Endothelial cell (in vitro differentiated cells): ENCODE results near the gene APH1B. TPM values are rescaled to one million over a fixed set of nuclear protein-coding genes. Genes with fewer than 3 reads are reported as not detected.

ENCODE experiments used
- DNase-seq: peaks from one replicate; pipeline ENCODE4 v3.0.0; 2021; ENCODE audit warnings: low spot score
- H3K27ac Mint-ChIP-seq: one replicate; pipeline ENCODE4 v1.8.0; 2021; ENCODE audit warnings: mixed read lengths, inconsistent platforms; ENCODE audit not compliant: unreplicated experiment
- H3K27me3 Mint-ChIP-seq: one replicate; pipeline ENCODE4 v1.8.0; 2021; ENCODE audit warnings: mild to moderate bottlenecking, moderate library complexity, mixed read lengths, inconsistent platforms; ENCODE audit not compliant: unreplicated experiment
- H3K36me3 Mint-ChIP-seq: one replicate; pipeline ENCODE4 v1.8.0; 2021; ENCODE audit warnings: mild to moderate bottlenecking, low read depth, mixed read lengths, inconsistent platforms; ENCODE audit not compliant: unreplicated experiment
- H3K4me1 Mint-ChIP-seq: one replicate; pipeline ENCODE4 v1.8.0; 2021; ENCODE audit warnings: mild to moderate bottlenecking, mixed read lengths, inconsistent platforms; ENCODE audit not compliant: unreplicated experiment
- H3K4me3 Mint-ChIP-seq: one replicate; pipeline ENCODE4 v1.8.0; 2021; ENCODE audit warnings: mild to moderate bottlenecking, mixed read lengths, inconsistent platforms; ENCODE audit not compliant: unreplicated experiment
- H3K9me3 Mint-ChIP-seq: one replicate; pipeline ENCODE4 v1.8.0; 2021; ENCODE audit warnings: mixed read lengths, inconsistent platforms; ENCODE audit not compliant: unreplicated experiment
- CTCF ChIP-seq: fragments of 200-600 bp; sonication (generic); IDR thresholded peaks from one replicate; pipeline ENCODE4 v1.5.0; 2021; ENCODE audit warnings: antibody characterized with exemption; ENCODE audit not compliant: unreplicated experiment
- total RNA-seq: library from RNA; stranded (reverse); fragmentation: NEBNext Ultra II Directional; extraction: Animal tissue kit (Norgen Biotek cat#: 25700); gene quantifications from one replicate; pipeline ENCODE4 v1.2.1, GENCODE V29; 2021; ENCODE audit not compliant: unreplicated experiment

Gene APH1B
- total RNA-seq, 1 donor from 2014 or later: 26.3 TPM

DNA sequence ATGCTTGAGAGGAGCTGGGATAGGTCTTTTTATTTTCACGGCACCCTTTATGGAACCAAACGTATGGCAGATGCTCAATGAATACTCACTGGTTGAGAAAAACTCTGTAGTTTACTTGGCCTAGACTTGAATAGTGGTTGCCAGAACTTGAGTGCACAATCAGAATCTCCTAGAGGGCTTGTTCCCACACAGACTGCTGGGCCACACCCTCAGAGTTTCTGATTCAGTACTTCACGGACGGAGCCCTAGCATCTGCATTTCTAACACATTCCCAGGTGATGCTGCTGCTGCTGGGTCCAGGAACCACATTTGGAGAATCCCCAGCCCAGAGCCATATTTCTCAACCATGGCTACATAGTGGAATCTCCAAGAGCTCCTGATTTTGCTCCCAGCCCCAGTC lies 79.7 kb downstream of the APH1B start:
- H3K4me3 Mint-ChIP-seq: no peak overlapping the region
- H3K9me3 Mint-ChIP-seq: no peaks in the 10 kb centered on the region
- no peak for TF ChIP-seq CTCF
- no peak overlapping the region for H3K27ac Mint-ChIP-seq
- no peak for DNase-seq
- no peaks in the 10 kb centered on the region for H3K4me1 Mint-ChIP-seq
- H3K27me3 Mint-ChIP-seq: no peaks in the 10 kb centered on the region
- H3K36me3 Mint-ChIP-seq: peaks cover 4% of the 10 kb centered on the region

- no peak for TF ChIP-seq CTCF
- peaks cover 4% of the 10 kb centered on the region for H3K36me3 Mint-ChIP-seq
- no peak overlapping the region for H3K4me3 Mint-ChIP-seq
- H3K27ac Mint-ChIP-seq: no peak overlapping the region
- H3K9me3 Mint-ChIP-seq: no peaks in the 10 kb centered on the region
- H3K27me3 Mint-ChIP-seq: no peaks in the 10 kb centered on the region
- no peak for DNase-seq
- no peaks in the 10 kb centered on the region for H3K4me1 Mint-ChIP-seq
Measured at GRCh38 chr15:63357731-63358130, 80.3 kb downstream of the APH1B start.

DNA sequence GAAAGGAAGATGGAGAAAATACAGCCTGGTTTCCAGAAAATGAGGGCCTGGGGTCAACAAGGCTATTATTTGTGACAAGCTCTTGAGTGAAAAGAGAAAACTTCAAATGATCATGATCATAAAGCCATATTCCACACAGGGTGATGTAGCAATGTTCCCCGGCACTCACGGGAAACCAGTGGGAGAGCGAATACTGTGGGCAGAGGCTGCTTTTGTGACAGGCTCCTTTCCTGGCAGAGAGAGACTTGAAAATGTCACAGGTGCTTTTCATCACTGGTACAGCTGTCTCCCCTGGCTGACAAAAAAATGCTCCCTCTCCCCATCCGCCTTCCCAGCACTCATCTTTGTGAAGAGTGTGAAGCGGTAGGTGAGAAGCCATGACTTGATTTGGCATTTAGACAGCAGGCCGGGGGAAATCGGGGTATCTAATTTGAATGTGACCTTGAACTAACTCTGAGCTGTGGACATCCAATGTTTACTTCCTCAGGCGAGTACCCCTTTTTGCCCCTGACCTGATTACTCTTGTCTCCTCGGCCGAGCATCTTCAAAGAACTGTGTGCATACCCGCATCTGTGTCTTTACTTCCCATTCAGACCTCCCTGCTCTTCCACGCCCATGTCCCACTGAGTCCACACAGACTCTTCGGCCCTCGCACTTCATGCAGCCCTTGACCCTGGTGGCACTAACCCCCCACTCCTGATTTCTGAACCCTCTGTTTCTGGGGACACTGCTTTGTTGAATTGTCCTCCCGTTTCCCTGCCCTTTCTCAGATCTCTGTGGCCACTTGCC lies 81.0 kb downstream of the APH1B start:
- H3K27me3 Mint-ChIP-seq: no peaks in the 10 kb centered on the region
- no peak overlapping the region for H3K4me3 Mint-ChIP-seq

More for the DNA sequence above, 81.0 kb downstream of the APH1B start:
- TF ChIP-seq CTCF: no peak
- Mint-ChIP-seq H3K9me3 (no peaks in the 10 kb centered on the region), H3K36me3 (peaks cover 4% of the 10 kb centered on the region), H3K4me1 (no peaks in the 10 kb centered on the region), H3K27ac (no peak overlapping the region)
- no peak for DNase-seq

Other genes with a start within 250 kb of the APH1B start
- 106 TPM for gene TPM1, start 234.9 kb upstream of the APH1B start, total RNA-seq
- 10.1 TPM for gene LACTB, start 155.7 kb upstream of the APH1B start, total RNA-seq
- 149 TPM for gene RPS27L, start 120.1 kb upstream of the APH1B start, total RNA-seq
- 92.9 TPM for gene RAB8B, start 88.0 kb upstream of the APH1B start, total RNA-seq
- 0.44 TPM for gene CA12, start 104.2 kb downstream of the APH1B start, total RNA-seq
- gene USP3, start 227.0 kb downstream of the APH1B start, total RNA-seq: 33.5 TPM